GM19351 (cell line): ENCODE results near the gene ZEB2.

Experiments
- ATAC-seq: cut with Tn5 transposase; IDR thresholded peaks from one replicate; pipeline ENCODE4 v1.9.1; 2021; ENCODE audit warnings: mild to moderate bottlenecking, moderate library complexity; ENCODE audit not compliant: unreplicated experiment

The ZEB2 gene

GRCh38 chr2:144496977-144497598 is 22.8 kb downstream of the ZEB2 start:
- ATAC-seq, result no peak

- no peak for ATAC-seq
Measured at GRCh38 chr2:144496092-144496976, 23.6 kb downstream of the ZEB2 start.

- no peak for ATAC-seq
Measured at GRCh38 chr2:144495227-144496091, 24.5 kb downstream of the ZEB2 start.

- no peak for ATAC-seq
Measured at GRCh38 chr2:144493027-144493809, 26.7 kb downstream of the ZEB2 start.

GRCh38 chr2:144490857-144491256 is 29.1 kb downstream of the ZEB2 start:
- no peak for ATAC-seq

- ATAC-seq, result peak; percentile 70
Measured at GRCh38 chr2:144490017-144490416, 29.9 kb downstream of the ZEB2 start.

- no peak for ATAC-seq
Measured at GRCh38 chr2:144489315-144489916, 30.5 kb downstream of the ZEB2 start.

GRCh38 chr2:144484201-144484948 is 35.5 kb downstream of the ZEB2 start:
- ATAC-seq, result no peak

- ATAC-seq, result no peak
Measured at GRCh38 chr2:144481666-144482065, 38.3 kb downstream of the ZEB2 start.

GRCh38 chr2:144481109-144481508 is 38.8 kb downstream of the ZEB2 start:
- no peak for ATAC-seq

GRCh38 chr2:144480285-144480684 is 39.6 kb downstream of the ZEB2 start:
- ATAC-seq, result no peak

- ATAC-seq, result peak; percentile 47
Measured at GRCh38 chr2:144479659-144480058, 40.3 kb downstream of the ZEB2 start.

GRCh38 chr2:144479138-144479537 is 40.8 kb downstream of the ZEB2 start:
- no peak for ATAC-seq

GRCh38 chr2:144477957-144478311 is 42.0 kb downstream of the ZEB2 start:
- ATAC-seq, result no peak

GRCh38 chr2:144477281-144477956 is 42.5 kb downstream of the ZEB2 start:
- ATAC-seq, result no peak

GRCh38 chr2:144476682-144477081 is 43.2 kb downstream of the ZEB2 start:
- ATAC-seq, result no peak

- no peak for ATAC-seq
Measured at GRCh38 chr2:144475569-144476275, 44.2 kb downstream of the ZEB2 start.

GRCh38 chr2:144475044-144475443 is 44.9 kb downstream of the ZEB2 start:
- ATAC-seq, result no peak
